Endothelial cell of umbilical vein (primary cell): Measurements from ENCODE around the gene PSMD9. TPM values are rescaled to one million over a fixed set of nuclear protein-coding genes. Genes with fewer than 3 reads are reported as not detected.

ENCODE experiments used
- polyA plus RNA-seq, 4 experiments: library from polyadenylated mRNA; depleted of rRNA in 3 of 4; stranded (reverse) in 3 of 4; unstranded in 1 of 4; fragments of >200 nt; gene quantifications; 2 replicates each; pipeline versions ENCODE4 v1.2.1 to v1.2.3, GENCODE V29; 2011 to 2012; ENCODE audit warnings: missing spikeins in 1 of 4
- small RNA-seq: library from RNA; depleted of rRNA; stranded (forward); fragments of <200 nt; gene quantifications from one replicate; pipeline ENCODE3, GENCODE V24; 2012; ENCODE audit warnings: low replicate concordance, low read depth; ENCODE audit not compliant: insufficient read depth, insufficient read length
- total RNA-seq: library from RNA; stranded (reverse); gene quantifications from 2 replicates; pipeline ENCODE4 v1.2.3, GENCODE V29; 2021

Gene PSMD9
- total and polyA plus RNA-seq, 2 donors (not counting 3 experiments of a cell fraction or from before 2014, with no cell fraction given) = 69.2 to 118 TPM

Small RNAs within 50 kb of the gene (small RNA-seq; reads per million reads assigned to genes)
- gene AC069503.3 = not detected
- not detected for gene RF00017
- not detected for gene RNU7-170P

Other genes with a start within 250 kb of the PSMD9 start
- 0.62 and 0.73 TPM in 2 replicates for gene MORN3, start 219.1 kb upstream of the PSMD9 start, total RNA-seq
- gene MORN3, start 219.1 kb upstream of the PSMD9 start, polyA plus RNA-seq = 0.30 and 0.66 TPM in 2 replicates
- 12.8 and 15.9 TPM in 2 replicates for gene TMEM120B, start 176.0 kb upstream of the PSMD9 start, total RNA-seq
- gene TMEM120B, start 176.0 kb upstream of the PSMD9 start, polyA plus RNA-seq = 10.4 and 13.5 TPM in 2 replicates
- 22.2 and 22.3 TPM in 2 replicates for gene RHOF, start 95.1 kb upstream of the PSMD9 start, total RNA-seq
- 9.3 and 12.0 TPM in 2 replicates for gene RHOF, start 95.1 kb upstream of the PSMD9 start, polyA plus RNA-seq
- 27.0 and 28.1 TPM in 2 replicates for gene SETD1B, start 84.8 kb upstream of the PSMD9 start, total RNA-seq
- 2.3 and 2.6 TPM in 2 replicates for gene SETD1B, start 84.8 kb upstream of the PSMD9 start, polyA plus RNA-seq
- gene HPD, start 29.9 kb upstream of the PSMD9 start, total RNA-seq = not detected in 2 replicates
- not detected in 2 replicates for gene HPD, start 29.9 kb upstream of the PSMD9 start, polyA plus RNA-seq
- gene CFAP251, start 29.8 kb downstream of the PSMD9 start, total RNA-seq = 4.0 and 6.0 TPM in 2 replicates
- gene CFAP251, start 29.8 kb downstream of the PSMD9 start, polyA plus RNA-seq = 3.0 and 3.3 TPM in 2 replicates
- 11.1 and 12.6 TPM in 2 replicates for gene BCL7A, start 133.1 kb downstream of the PSMD9 start, total RNA-seq
- 9.5 and 9.7 TPM in 2 replicates for gene BCL7A, start 133.1 kb downstream of the PSMD9 start, polyA plus RNA-seq
- gene MLXIP, start 190.0 kb downstream of the PSMD9 start, total RNA-seq = 65.5 and 72.5 TPM in 2 replicates
- gene MLXIP, start 190.0 kb downstream of the PSMD9 start, polyA plus RNA-seq = 22.0 and 37.6 TPM in 2 replicates